WTC11 (cell line): Measurements from ENCODE around the gene LGALS4. TPM values are rescaled to one million over a fixed set of nuclear protein-coding genes. Genes with fewer than 3 reads are reported as not detected.
"Not testable (repeated sequence)": the region's sequence is repeated elsewhere in the genome, so short reads cannot be mapped to it uniquely, and the experiment has no call there.

Experiments
- ATAC-seq: fragments of 200-7000 bp; cut with Tn5 transposase; 2 replicates; pipeline ENCODE4 v1.10.0; 2021; ENCODE audit warnings: mild to moderate bottlenecking, moderate library complexity
- CTCF ChIA-PET: fragments of 300-600 bp; sonication (Branson Sonifier 250); formaldehyde crosslinking; loops from one replicate; lab custom pipeline; 2021; ENCODE audit warnings: antibody characterized with exemption; lab: Charles Lee
- POLR2A ChIA-PET: fragments of 350-600 bp; sonication (Branson Sonifier 250); formaldehyde crosslinking; loops from one replicate; lab custom pipeline; 2021; ENCODE audit warnings: antibody characterized with exemption; lab: Charles Lee
- DNase-seq: peaks from one replicate; pipeline ENCODE4 v3.0.0; 2021; ENCODE audit warnings: low spot score
- H3K27ac Mint-ChIP-seq: 2 replicates; pipeline ENCODE4 v1.8.0; 2021; ENCODE audit warnings: mixed read lengths
- H3K27me3 Mint-ChIP-seq: 2 replicates; pipeline ENCODE4 v1.8.0; 2021; ENCODE audit warnings: low read depth, mild to moderate bottlenecking, moderate library complexity, mixed read lengths
- H3K36me3 Mint-ChIP-seq: 2 replicates; pipeline ENCODE4 v1.8.0; 2021; ENCODE audit warnings: mixed read lengths
- H3K4me1 Mint-ChIP-seq: 2 replicates; pipeline ENCODE4 v1.8.0; 2022; ENCODE audit warnings: mixed read lengths
- H3K4me3 Mint-ChIP-seq: 2 replicates; pipeline ENCODE4 v1.8.0; 2021; ENCODE audit warnings: mild to moderate bottlenecking, moderate library complexity, mixed read lengths
- H3K9me3 Mint-ChIP-seq: 2 replicates; pipeline ENCODE4 v1.8.0; 2021; ENCODE audit warnings: mixed read lengths
- CBFB ChIP-seq: sonication (generic); formaldehyde crosslinking; IDR thresholded peaks from 2 replicates; pipeline ENCODE4 v1.8.1; 2022; ENCODE audit warnings: mild to moderate bottlenecking, low read depth, missing genetic modification reagents
- CREM ChIP-seq: sonication (generic); formaldehyde crosslinking; IDR thresholded peaks from 2 replicates; pipeline ENCODE4 v1.8.1; 2022; ENCODE audit warnings: mild to moderate bottlenecking, missing genetic modification reagents, moderate library complexity
- ETV6 ChIP-seq: sonication (generic); formaldehyde crosslinking; IDR thresholded peaks from 2 replicates; pipeline ENCODE4 v1.8.1; 2022; ENCODE audit warnings: mild to moderate bottlenecking, missing genetic modification reagents
- FOXK1 ChIP-seq: sonication (generic); formaldehyde crosslinking; IDR thresholded peaks from 2 replicates; pipeline ENCODE4 v1.8.0; 2022; ENCODE audit warnings: mild to moderate bottlenecking, moderate library complexity, missing genetic modification reagents
- GRHL2 ChIP-seq: fragments of 250-450 bp; sonication (Bioruptor Pico); IDR thresholded peaks from 2 replicates; pipeline ENCODE4 v1.8.0; 2022; ENCODE audit warnings: mild to moderate bottlenecking, moderate library complexity; ENCODE audit not compliant: insufficient replicate concordance, severe bottlenecking
- GTF2I ChIP-seq: fragments of 250-450 bp; sonication (Bioruptor Pico); conservative IDR thresholded peaks from 2 replicates; pipeline ENCODE4 v1.4.0; 2021; ENCODE audit warnings: mild to moderate bottlenecking
- MXD4 ChIP-seq: fragments of 250-450 bp; sonication (Bioruptor Pico); IDR thresholded peaks from 2 replicates; pipeline ENCODE4 v1.8.0; 2021; ENCODE audit warnings: mild to moderate bottlenecking, moderate library complexity, borderline replicate concordance
- NR2C2 ChIP-seq: sonication (generic); formaldehyde crosslinking; IDR thresholded peaks from 2 replicates; pipeline ENCODE4 v1.8.0; 2022; ENCODE audit warnings: mild to moderate bottlenecking, missing genetic modification reagents
- RORB ChIP-seq: fragments of 250-450 bp; sonication (Bioruptor Pico); IDR thresholded peaks from 2 replicates; pipeline ENCODE4 v1.9.0; 2021; ENCODE audit warnings: mild to moderate bottlenecking
- SMAD3 ChIP-seq: sonication (generic); formaldehyde crosslinking; IDR thresholded peaks from 2 replicates; pipeline ENCODE4 v1.8.0; 2022; ENCODE audit warnings: missing genetic modification reagents, mild to moderate bottlenecking, borderline replicate concordance
- TEAD1 ChIP-seq: sonication (generic); formaldehyde crosslinking; IDR thresholded peaks from 2 replicates; pipeline ENCODE4 v1.8.0; 2022; ENCODE audit warnings: mild to moderate bottlenecking, missing genetic modification reagents
- ZBTB21 ChIP-seq: sonication (generic); formaldehyde crosslinking; IDR thresholded peaks from 2 replicates; pipeline ENCODE4 v1.8.1; 2023; ENCODE audit warnings: mild to moderate bottlenecking, missing genetic modification reagents, borderline replicate concordance
- ZNF232 ChIP-seq: sonication (generic); formaldehyde crosslinking; IDR thresholded peaks from 2 replicates; pipeline ENCODE4 v1.8.0; 2022; ENCODE audit warnings: mild to moderate bottlenecking, missing genetic modification reagents
- ZNF317 ChIP-seq: sonication (generic); formaldehyde crosslinking; IDR thresholded peaks from 2 replicates; pipeline ENCODE4 v1.8.1; 2023; ENCODE audit warnings: low read depth, mild to moderate bottlenecking, moderate library complexity, missing genetic modification reagents, borderline replicate concordance
- ZNF416 ChIP-seq: fragments of 250-450 bp; sonication (Bioruptor Pico); IDR thresholded peaks from 2 replicates; pipeline ENCODE4 v1.9.0; 2021; ENCODE audit warnings: mild to moderate bottlenecking, inconsistent platforms
- ZNF671 ChIP-seq: fragments of 250-450 bp; sonication (Bioruptor Pico); IDR thresholded peaks from 2 replicates; pipeline ENCODE4 v1.8.0; 2021; ENCODE audit warnings: mild to moderate bottlenecking
- total RNA-seq: library from RNA; stranded (reverse); gene quantifications from 3 replicates; pipeline ENCODE4 v1.2.3, GENCODE V29; 2021
- TF ChIP-seq, protein P1 (sequence below): sonication (generic); formaldehyde crosslinking; IDR thresholded peaks from 2 replicates; pipeline ENCODE4 v1.8.1; 2023; ENCODE audit warnings: mild to moderate bottlenecking, moderate library complexity, missing genetic modification reagents
- TF ChIP-seq, protein P2 (sequence below): sonication (generic); formaldehyde crosslinking; IDR thresholded peaks from 2 replicates; pipeline ENCODE4 v1.8.1; 2023; ENCODE audit warnings: mild to moderate bottlenecking, missing genetic modification reagents
- TF ChIP-seq, protein P3 (sequence below): sonication (generic); formaldehyde crosslinking; IDR thresholded peaks from 2 replicates; pipeline ENCODE4 v1.8.0; 2022; ENCODE audit warnings: mild to moderate bottlenecking, missing genetic modification reagents
- TF ChIP-seq, protein P4 (sequence below): sonication (generic); formaldehyde crosslinking; conservative IDR thresholded peaks from 2 replicates; pipeline ENCODE4 v1.8.1; 2022; ENCODE audit warnings: mild to moderate bottlenecking, missing genetic modification reagents
- TF ChIP-seq, protein P5 (sequence below): sonication (generic); formaldehyde crosslinking; IDR thresholded peaks from 2 replicates; pipeline ENCODE4 v1.8.1; 2023; ENCODE audit warnings: mild to moderate bottlenecking, missing genetic modification reagents, moderate library complexity
- TF ChIP-seq, protein P6 (sequence below): sonication (generic); formaldehyde crosslinking; IDR thresholded peaks from 2 replicates; pipeline ENCODE4 v1.8.0; 2022; ENCODE audit warnings: mild to moderate bottlenecking, missing genetic modification reagents

The LGALS4 gene
- total RNA-seq, 1 experiment from 2014 or later = 1.5 TPM

DNA sequence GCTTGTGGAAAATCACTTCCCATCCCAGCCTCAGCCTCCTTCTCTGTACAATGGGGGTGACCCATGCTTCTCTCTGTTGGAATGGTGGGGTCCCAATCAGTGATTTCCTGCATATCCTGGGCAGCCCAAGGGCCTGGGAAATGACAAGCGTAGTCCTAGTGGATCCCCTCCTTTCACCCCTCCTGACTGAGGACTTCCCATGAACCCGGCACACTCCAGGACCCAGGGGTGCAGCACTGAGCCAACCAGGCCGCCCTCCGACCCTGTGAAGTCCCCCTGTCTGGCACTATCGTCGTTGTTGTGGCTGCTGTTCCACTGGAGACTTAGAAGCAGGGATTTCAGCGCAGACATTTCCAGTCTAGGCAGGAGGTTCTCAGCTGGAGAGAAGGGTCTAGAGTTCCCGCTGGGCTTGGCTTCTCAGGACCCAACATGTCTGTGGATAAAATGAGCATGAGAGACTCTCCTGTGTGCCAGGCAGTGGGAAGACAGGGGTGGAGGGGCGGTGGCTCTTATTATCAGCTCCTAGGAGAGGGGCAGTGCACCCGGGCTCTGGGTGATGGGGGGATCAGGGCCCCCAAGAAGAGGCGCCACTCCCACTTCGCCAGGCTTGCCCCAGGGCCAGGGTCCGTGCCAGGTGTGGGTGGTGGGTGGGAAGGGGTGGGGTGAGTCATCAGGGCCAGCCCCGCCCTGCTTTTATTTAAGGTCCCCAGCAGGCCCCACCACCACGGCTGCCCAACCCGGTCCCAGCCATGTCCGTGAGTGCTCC lies 24.1 kb downstream of the LGALS4 start, which contains the start of gene LGALS7B (continued):
- no peak for TF ChIP-seq GRHL2
- TF ChIP-seq, all 79 proteins: peak for 0

DNA sequence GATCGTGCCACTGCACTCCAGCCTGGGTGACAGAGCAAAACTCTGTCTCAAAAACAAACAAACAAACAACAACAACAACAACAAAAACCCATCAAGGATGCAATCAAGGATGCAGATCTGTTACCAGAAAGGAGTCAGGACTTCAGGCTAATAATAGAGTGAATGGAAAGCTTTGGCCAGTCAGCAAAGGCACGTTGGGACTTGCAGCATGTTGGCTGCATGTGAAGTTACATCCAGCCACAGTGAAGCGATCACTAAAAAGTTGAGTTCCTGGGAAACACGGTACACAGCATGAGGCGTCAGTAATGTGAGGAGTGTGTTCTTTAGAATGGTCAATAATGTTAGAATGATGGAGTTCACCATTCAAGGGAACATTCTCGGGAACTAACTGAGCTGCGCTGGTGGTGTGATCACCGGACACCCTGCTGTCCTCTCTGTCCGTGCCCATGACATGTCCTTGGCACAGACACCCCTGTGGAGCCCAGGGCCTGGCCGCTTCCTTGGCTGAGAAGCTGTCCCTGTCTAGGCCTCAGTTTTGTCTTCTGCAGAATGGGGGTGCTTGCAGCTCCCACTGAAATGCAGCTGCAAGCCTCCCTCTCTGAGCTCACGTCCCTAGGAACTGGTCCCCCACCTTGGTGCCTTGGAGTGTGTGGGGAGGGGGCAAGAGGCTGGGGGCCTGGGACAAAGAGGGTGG lies 26.0 kb downstream of the LGALS4 start:
- TF ChIP-seq ETV6 (CRISPR knock-in tag) (no peak), RORB (CRISPR knock-in tag) (no peak), ZNF416 (CRISPR knock-in tag) (no peak), NR2C2 (CRISPR knock-in tag) (no peak), CBFB (CRISPR knock-in tag) (no peak), GTF2I (CRISPR knock-in tag) (no peak), CREM (no peak), ZNF317 (CRISPR knock-in tag) (no peak), TEAD1 (CRISPR knock-in tag) (no peak)
- TF ChIP-seq, protein P1, sequence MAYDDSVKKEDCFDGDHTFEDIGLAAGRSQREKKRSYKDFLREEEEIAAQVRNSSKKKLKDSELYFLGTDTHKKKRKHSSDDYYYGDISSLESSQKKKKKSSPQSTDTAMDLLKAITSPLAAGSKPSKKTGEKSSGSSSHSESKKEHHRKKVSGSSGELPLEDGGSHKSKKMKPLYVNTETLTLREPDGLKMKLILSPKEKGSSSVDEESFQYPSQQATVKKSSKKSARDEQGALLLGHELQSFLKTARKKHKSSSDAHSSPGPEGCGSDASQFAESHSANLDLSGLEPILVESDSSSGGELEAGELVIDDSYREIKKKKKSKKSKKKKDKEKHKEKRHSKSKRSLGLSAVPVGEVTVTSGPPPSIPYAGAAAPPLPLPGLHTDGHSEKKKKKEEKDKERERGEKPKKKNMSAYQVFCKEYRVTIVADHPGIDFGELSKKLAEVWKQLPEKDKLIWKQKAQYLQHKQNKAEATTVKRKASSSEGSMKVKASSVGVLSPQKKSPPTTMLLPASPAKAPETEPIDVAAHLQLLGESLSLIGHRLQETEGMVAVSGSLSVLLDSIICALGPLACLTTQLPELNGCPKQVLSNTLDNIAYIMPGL = no peak
- no peaks in the 10 kb centered on the region for H3K9me3 Mint-ChIP-seq
- 0 out of 2 replicates have a peak overlapping the region, but pooled peaks have one; percentile 74 for H3K27ac Mint-ChIP-seq
- H3K27me3 Mint-ChIP-seq = peaks cover 19% of the 10 kb centered on the region
- no peak for DNase-seq
- no peaks in the 10 kb centered on the region for H3K36me3 Mint-ChIP-seq
- CTCF ChIA-PET = interaction anchor here (2.9 kb wide), 1 partner anchor 17 kb away, joined by 26 read pairs; no protein-coding TSS in a partner anchor
- H3K4me3 Mint-ChIP-seq = no peak overlapping the region
- POLR2A ChIA-PET = no interaction called here
- H3K4me1 Mint-ChIP-seq = 0 out of 2 replicates have a peak, but pooled peaks cover 3% of the 10 kb centered on the region
- ATAC-seq = no peak

DNA sequence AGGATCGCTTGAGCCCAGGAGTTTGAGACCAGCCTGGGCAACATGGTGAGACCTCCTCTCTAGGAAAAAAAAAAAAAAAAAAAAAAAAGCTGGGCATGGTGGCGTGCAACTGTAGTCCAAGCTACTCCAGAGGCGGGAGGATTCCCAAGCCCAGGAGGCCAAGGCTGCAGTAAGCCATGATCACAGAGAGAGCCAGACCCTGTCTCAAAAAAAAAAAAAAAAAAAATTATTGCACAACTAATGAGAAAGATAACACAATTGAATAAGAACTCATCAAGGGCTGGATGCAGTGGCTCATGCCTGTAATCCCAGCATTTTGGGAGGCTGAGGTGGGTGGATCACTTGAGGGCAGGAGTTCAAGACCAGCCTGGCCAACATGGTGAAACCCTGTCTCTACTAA lies 26.7 kb downstream of the LGALS4 start:
- not testable (repeated sequence) for H3K27ac Mint-ChIP-seq

DNA sequence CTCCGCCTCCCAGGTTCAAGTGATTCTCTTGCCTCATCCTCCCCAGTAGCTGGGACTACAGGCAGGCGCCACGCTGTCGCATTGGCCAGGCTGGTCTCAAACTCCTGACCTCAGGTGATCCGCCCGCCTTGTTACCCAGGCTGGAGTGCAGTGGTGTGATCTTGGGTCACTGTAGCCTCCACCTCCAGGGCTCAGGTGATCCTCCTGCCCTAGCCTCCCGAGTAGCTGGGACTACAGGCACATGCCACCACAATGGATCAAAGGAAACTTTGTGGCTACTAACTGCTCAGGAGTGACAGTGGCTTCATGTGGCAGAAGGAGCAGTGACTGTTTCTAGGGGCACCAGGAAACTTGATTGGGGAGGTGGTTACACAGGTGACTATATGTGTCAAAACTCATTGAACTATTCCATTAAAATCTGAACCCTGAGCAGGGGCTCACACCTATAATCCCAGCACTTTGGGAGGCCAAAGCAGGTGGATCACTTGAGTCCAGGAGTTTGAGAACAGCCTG lies 27.5 kb downstream of the LGALS4 start:
- Mint-ChIP-seq H3K36me3 (no peaks in the 10 kb centered on the region), H3K27ac (no peak overlapping the region), H3K27me3 (peaks cover 23% of the 10 kb centered on the region), H3K4me3 (no peak overlapping the region), H3K4me1 (0 out of 2 replicates have a peak, but pooled peaks cover 3% of the 10 kb centered on the region), H3K9me3 (no peaks in the 10 kb centered on the region)
- DNase-seq = no peak
- POLR2A ChIA-PET = no interaction called here
- CTCF ChIA-PET = no interaction called here
- ATAC-seq = no peak
- TF ChIP-seq SMAD3 (CRISPR knock-in tag) = no peak
- TF ChIP-seq, protein P2, sequence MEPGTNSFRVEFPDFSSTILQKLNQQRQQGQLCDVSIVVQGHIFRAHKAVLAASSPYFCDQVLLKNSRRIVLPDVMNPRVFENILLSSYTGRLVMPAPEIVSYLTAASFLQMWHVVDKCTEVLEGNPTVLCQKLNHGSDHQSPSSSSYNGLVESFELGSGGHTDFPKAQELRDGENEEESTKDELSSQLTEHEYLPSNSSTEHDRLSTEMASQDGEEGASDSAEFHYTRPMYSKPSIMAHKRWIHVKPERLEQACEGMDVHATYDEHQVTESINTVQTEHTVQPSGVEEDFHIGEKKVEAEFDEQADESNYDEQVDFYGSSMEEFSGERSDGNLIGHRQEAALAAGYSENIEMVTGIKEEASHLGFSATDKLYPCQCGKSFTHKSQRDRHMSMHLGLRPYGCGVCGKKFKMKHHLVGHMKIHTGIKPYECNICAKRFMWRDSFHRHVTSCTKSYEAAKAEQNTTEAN (CRISPR knock-in tag) = no peak
- TF ChIP-seq, protein P3, sequence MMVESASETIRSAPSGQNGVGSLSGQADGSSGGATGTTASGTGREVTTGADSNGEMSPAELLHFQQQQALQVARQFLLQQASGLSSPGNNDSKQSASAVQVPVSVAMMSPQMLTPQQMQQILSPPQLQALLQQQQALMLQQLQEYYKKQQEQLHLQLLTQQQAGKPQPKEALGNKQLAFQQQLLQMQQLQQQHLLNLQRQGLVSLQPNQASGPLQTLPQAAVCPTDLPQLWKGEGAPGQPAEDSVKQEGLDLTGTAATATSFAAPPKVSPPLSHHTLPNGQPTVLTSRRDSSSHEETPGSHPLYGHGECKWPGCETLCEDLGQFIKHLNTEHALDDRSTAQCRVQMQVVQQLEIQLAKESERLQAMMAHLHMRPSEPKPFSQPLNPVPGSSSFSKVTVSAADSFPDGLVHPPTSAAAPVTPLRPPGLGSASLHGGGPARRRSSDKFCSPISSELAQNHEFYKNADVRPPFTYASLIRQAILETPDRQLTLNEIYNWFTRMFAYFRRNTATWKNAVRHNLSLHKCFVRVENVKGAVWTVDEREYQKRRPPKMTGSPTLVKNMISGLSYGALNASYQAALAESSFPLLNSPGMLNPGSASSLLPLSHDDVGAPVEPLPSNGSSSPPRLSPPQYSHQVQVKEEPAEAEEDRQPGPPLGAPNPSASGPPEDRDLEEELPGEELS (CRISPR knock-in tag) = no peak
- TF ChIP-seq ZNF671 (CRISPR knock-in tag) = no peak
- no peak for TF ChIP-seq ZNF232 (CRISPR knock-in tag)
- TF ChIP-seq, protein P4, sequence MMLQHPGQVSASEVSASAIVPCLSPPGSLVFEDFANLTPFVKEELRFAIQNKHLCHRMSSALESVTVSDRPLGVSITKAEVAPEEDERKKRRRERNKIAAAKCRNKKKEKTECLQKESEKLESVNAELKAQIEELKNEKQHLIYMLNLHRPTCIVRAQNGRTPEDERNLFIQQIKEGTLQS = no peak
- TF ChIP-seq FOXK1 (CRISPR knock-in tag) = no peak
- TF ChIP-seq ZBTB21 (CRISPR knock-in tag) = no peak
- TF ChIP-seq MXD4 (CRISPR knock-in tag) = no peak
- TF ChIP-seq, protein P5, sequence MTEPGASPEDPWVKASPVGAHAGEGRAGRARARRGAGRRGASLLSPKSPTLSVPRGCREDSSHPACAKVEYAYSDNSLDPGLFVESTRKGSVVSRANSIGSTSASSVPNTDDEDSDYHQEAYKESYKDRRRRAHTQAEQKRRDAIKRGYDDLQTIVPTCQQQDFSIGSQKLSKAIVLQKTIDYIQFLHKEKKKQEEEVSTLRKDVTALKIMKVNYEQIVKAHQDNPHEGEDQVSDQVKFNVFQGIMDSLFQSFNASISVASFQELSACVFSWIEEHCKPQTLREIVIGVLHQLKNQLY (CRISPR knock-in tag) = no peak
- TF ChIP-seq, protein P6, sequence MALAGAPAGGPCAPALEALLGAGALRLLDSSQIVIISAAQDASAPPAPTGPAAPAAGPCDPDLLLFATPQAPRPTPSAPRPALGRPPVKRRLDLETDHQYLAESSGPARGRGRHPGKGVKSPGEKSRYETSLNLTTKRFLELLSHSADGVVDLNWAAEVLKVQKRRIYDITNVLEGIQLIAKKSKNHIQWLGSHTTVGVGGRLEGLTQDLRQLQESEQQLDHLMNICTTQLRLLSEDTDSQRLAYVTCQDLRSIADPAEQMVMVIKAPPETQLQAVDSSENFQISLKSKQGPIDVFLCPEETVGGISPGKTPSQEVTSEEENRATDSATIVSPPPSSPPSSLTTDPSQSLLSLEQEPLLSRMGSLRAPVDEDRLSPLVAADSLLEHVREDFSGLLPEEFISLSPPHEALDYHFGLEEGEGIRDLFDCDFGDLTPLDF (CRISPR knock-in tag) = no peak
- TF ChIP-seq NR2C2 (CRISPR knock-in tag) = no peak

More for the DNA sequence above, 26.7 kb downstream of the LGALS4 start:
- ATAC-seq, H3K36me3 Mint-ChIP-seq, POLR2A ChIA-PET, H3K4me1 Mint-ChIP-seq, H3K9me3 Mint-ChIP-seq, H3K4me3 Mint-ChIP-seq, DNase-seq: not testable (repeated sequence)
- H3K27me3 Mint-ChIP-seq = peaks cover 23% of the 10 kb centered on the region
- CTCF ChIA-PET = interaction anchor here (2.9 kb wide), 1 partner anchor 16 kb away, joined by 26 read pairs; no protein-coding TSS in a partner anchor
